Sigmoid colon (tissue), 4 donors: Measurements from ENCODE around the gene NGF.

Experiments
- POLR2A ChIP-seq, 2 donors: fragments of 450-650 bp; IDR thresholded peaks; one replicate each; pipeline ENCODE4 v1.6.1; 2016; ENCODE audit warnings: antibody characterized with exemption in 2 of 2, mild to moderate bottlenecking in 2 of 2, moderate library complexity in 2 of 2
- POLR2AphosphoS5 ChIP-seq, 4 donors: sonication (generic); formaldehyde crosslinking; IDR thresholded peaks; one replicate each; pipeline ENCODE4 v1.6.1; 2017; ENCODE audit warnings: antibody characterized with exemption in 4 of 4
- TF ChIP-seq, protein P1 (sequence below), 4 experiments: fragments of 450-650 bp in 3 of 4; fragments of 200-600 bp in 1 of 4; IDR thresholded peaks; one replicate each; pipeline ENCODE4 v1.5.1; 2016 to 2019; ENCODE audit warnings: antibody characterized with exemption in 4 of 4, mild to moderate bottlenecking in 3 of 4, moderate library complexity in 2 of 4

DNA sequence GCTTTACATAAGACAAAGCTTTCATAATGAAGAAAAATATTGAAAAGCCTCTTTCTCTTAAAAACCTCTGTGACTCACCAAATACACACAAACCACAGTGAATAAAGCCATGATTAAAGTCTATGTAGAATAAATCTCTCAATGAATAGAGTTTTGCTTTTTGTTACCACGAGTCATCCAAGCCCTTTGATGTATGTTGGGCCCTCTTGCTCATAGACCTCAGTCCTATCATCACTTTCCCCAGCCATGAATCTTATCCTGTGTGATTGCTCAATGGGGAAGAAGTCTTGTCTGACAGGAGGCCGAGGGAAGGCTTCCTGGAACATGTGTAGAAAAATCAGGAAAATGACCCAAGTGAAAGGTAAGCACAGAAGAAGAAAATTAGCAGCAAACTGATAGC is 60.8 kb downstream of the NGF start:
- no peak for TF ChIP-seq POLR2A (IDR thresholded peaks at IDR 0.05)
- TF ChIP-seq POLR2AphosphoS5 (IDR thresholded peaks at IDR 0.05): no peak
- TF ChIP-seq, protein P1, sequence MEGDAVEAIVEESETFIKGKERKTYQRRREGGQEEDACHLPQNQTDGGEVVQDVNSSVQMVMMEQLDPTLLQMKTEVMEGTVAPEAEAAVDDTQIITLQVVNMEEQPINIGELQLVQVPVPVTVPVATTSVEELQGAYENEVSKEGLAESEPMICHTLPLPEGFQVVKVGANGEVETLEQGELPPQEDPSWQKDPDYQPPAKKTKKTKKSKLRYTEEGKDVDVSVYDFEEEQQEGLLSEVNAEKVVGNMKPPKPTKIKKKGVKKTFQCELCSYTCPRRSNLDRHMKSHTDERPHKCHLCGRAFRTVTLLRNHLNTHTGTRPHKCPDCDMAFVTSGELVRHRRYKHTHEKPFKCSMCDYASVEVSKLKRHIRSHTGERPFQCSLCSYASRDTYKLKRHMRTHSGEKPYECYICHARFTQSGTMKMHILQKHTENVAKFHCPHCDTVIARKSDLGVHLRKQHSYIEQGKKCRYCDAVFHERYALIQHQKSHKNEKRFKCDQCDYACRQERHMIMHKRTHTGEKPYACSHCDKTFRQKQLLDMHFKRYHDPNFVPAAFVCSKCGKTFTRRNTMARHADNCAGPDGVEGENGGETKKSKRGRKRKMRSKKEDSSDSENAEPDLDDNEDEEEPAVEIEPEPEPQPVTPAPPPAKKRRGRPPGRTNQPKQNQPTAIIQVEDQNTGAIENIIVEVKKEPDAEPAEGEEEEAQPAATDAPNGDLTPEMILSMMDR (IDR thresholded peaks at IDR 0.05): no peak
